Panc1 (cell line): Measurements from ENCODE around the gene KRTAP4-5.

Experiments
- CTCF ChIP-seq: fragments of 450-650 bp; IDR thresholded peaks from 2 replicates; pipeline ENCODE4 v1.5.1; 2017; ENCODE audit warnings: mild to moderate bottlenecking
- POLR2AphosphoS5 ChIP-seq: IDR thresholded peaks from 2 replicates; pipeline ENCODE4 v1.6.1; 2012; ENCODE audit warnings: mild to moderate bottlenecking, low read depth, low read length, moderate library complexity
- REST ChIP-seq, 2 experiments: IDR thresholded peaks; 2 replicates each; pipeline ENCODE4 v1.6.1; 2011 to 2012; ENCODE audit warnings: low read depth in 2 of 2, control low read depth in 1 of 2, low read length in 1 of 2, mild to moderate bottlenecking in 1 of 2, moderate library complexity in 1 of 2; ENCODE audit not compliant: insufficient read depth in 1 of 2
- TCF7L2 ChIP-seq: IDR thresholded peaks from 2 replicates; pipeline ENCODE4 v1.6.1; 2011; ENCODE audit warnings: mild to moderate bottlenecking, low read depth, low read length, inconsistent platforms

- TF ChIP-seq CTCF (no peak), POLR2AphosphoS5 (no peak), REST (IDR thresholded peaks at IDR 0.05; ENCODE audit: insufficient read depth in 1 of 2, low read depth in 2 of 2, low read length in 1 of 2) (no peak), TCF7L2 (no peak)
Measured at GRCh38 chr17:41111151-41111885, 38.3 kb downstream of the KRTAP4-5 start.
